ENCODE data around the gene TMEM244.
A peak's percentile ranks its signal among the peaks of the same experiment; 100 is the strongest.

TMEM244 gene

GRCh38 chr6:129857838-129858237 lies 3.3 kb downstream of the TMEM244 start:
- TF ChIP-seq MAX (IDR thresholded peaks at IDR 0.05; ENCODE audit: low read depth, low read length) (no peak), POLR2A (IDR thresholded peaks at IDR 0.05; ENCODE audit: extremely low read depth, insufficient read length) (no peak), MYC (IDR thresholded peaks at IDR 0.05; ENCODE audit: low read depth, low read length) (no peak), CTCF (IDR thresholded peaks at IDR 0.05; ENCODE audit: low read depth, low read length) (no peak)
- no peak overlapping the region for H3K4me3 ChIP-seq (ENCODE audit: low read depth, low read length)
- no peak for DNase-seq (ENCODE audit: low read depth)

GRCh38 chr6:129853996-129854711 lies 7.0 kb downstream of the TMEM244 start:
- H3K4me3 ChIP-seq (ENCODE audit: low read depth, low read length): no peak overlapping the region
- no peak for DNase-seq (ENCODE audit: low read depth)
- TF ChIP-seq POLR2A (IDR thresholded peaks at IDR 0.05; ENCODE audit: extremely low read depth, insufficient read length) (no peak), MAX (IDR thresholded peaks at IDR 0.05; ENCODE audit: low read depth, low read length) (no peak), MYC (IDR thresholded peaks at IDR 0.05; ENCODE audit: low read depth, low read length) (no peak), CTCF (IDR thresholded peaks at IDR 0.05; ENCODE audit: low read depth, low read length) (no peak)

GRCh38 chr6:129852257-129852858 lies 8.8 kb downstream of the TMEM244 start:
- no peak for TF ChIP-seq POLR2A (IDR thresholded peaks at IDR 0.05; ENCODE audit: extremely low read depth, insufficient read length)
- H3K4me3 ChIP-seq (ENCODE audit: low read depth, low read length): no peak overlapping the region
- DNase-seq (ENCODE audit: low read depth): peak; percentile 55

- no peak for TF ChIP-seq POLR2A (IDR thresholded peaks at IDR 0.05; ENCODE audit: extremely low read depth, insufficient read length)
- TF ChIP-seq MAX (IDR thresholded peaks at IDR 0.05; ENCODE audit: low read depth, low read length): no peak
- no peak for DNase-seq (ENCODE audit: low read depth)
- H3K4me3 ChIP-seq (ENCODE audit: low read depth, low read length): no peak overlapping the region
Observed at GRCh38 chr6:129849456-129849855, 11.7 kb downstream of the TMEM244 start.

- no peak for DNase-seq (ENCODE audit: low read depth)
- TF ChIP-seq MYC (IDR thresholded peaks at IDR 0.05; ENCODE audit: low read depth, low read length) (no peak), CTCF (IDR thresholded peaks at IDR 0.05; ENCODE audit: low read depth, low read length) (no peak), MAX (IDR thresholded peaks at IDR 0.05; ENCODE audit: low read depth, low read length) (no peak), POLR2A (IDR thresholded peaks at IDR 0.05; ENCODE audit: extremely low read depth, insufficient read length) (no peak)
- no peak overlapping the region for H3K4me3 ChIP-seq (ENCODE audit: low read depth, low read length)
Observed at GRCh38 chr6:129846761-129847160, 14.4 kb downstream of the TMEM244 start.

GRCh38 chr6:129845696-129846095 lies 15.4 kb downstream of the TMEM244 start:
- no peak for TF ChIP-seq CTCF (IDR thresholded peaks at IDR 0.05; ENCODE audit: low read depth, low read length)
- TF ChIP-seq POLR2A (IDR thresholded peaks at IDR 0.05; ENCODE audit: extremely low read depth, insufficient read length): no peak
- no peak overlapping the region for H3K4me3 ChIP-seq (ENCODE audit: low read depth, low read length)
- no peak for DNase-seq (ENCODE audit: low read depth)
